Activated naive CD4-positive, alpha-beta T cell (primary cell): ENCODE data around the gene FCAR.
"Not testable (repeated sequence)": the region's sequence is repeated elsewhere in the genome, so short reads cannot be mapped to it uniquely, and the experiment has no call there.

Experiments
- DNase-seq, 4 experiments: peaks; one replicate each; lab custom pipeline; 2025; lab: John Stamatoyannopoulos, UW

FCAR gene

DNA sequence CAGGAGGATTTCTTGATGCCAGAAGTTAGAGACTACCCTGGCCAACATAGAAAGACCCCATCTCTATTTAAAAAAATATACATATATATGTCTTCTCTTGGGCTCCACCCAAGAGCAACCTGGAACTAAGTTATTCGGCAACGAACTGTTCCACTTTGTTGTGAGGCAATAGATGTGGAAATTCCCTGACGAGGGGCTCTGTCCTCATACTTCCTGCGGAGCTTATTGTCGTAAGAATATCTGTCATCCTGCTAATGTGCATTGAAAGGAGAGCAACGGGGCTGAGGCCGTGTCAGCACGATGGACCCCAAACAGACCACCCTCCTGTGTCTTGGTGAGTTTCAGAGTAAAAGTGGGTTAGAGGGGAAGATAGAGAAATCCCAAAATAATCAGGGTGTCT is at the start of gene FCAR:
Gene FCAR (plus strand): TSS at position 246 of the 400 bp plus-strand sequence. CDS start 55 bp downstream, at position 301.
- DNase-seq = no peak

DNA sequence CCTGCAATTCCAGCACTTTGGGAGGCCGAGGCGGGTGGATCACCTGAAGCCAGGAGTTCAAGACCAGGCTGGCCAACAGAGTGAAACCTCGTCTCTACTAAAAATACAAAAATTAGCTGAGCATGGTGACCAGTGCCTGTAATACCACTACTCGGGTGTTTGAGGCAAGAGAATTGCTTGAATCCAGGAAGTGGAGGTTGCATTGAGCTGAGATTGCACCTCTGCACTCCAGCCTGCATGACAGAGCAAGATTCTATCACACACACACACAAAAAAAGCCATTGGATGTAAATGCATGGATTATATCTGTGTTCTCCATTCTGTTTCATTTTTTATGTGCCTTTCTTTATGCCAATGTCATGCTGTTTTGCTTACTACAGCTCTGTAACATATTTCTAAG is 49.6 kb upstream of the FCAR start:
- DNase-seq = not testable (repeated sequence)

DNA sequence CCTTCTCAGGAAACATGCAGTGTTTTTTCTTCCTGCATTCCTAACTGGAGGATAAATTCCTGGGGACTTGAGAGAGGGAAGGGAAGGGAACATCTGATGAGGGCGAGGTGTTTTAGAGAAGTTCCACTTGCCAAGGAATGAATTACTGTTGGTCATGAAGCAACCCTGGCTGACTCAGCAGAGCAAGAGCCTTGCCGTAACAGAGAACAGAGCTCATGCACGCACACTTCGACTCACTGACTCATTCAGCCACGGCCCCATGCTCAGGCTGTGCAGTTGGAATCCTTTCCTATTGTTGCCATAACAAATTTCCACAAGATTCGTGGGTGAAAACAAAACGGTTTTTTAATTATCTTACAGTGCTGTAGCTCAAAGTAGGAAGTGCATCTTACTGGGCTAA is 48.7 kb upstream of the FCAR start:
- not testable (repeated sequence) for DNase-seq

- not testable (repeated sequence) for DNase-seq
Measured at GRCh38 chr19:54828064-54828463, 46.0 kb upstream of the FCAR start.

GRCh38 chr19:54832496-54832895 is 41.5 kb upstream of the FCAR start, which contains the start of gene KIR2DS4:
TSS of gene KIR2DS4 (plus strand) at chr19:54832676.
- DNase-seq = not testable (repeated sequence)

DNA sequence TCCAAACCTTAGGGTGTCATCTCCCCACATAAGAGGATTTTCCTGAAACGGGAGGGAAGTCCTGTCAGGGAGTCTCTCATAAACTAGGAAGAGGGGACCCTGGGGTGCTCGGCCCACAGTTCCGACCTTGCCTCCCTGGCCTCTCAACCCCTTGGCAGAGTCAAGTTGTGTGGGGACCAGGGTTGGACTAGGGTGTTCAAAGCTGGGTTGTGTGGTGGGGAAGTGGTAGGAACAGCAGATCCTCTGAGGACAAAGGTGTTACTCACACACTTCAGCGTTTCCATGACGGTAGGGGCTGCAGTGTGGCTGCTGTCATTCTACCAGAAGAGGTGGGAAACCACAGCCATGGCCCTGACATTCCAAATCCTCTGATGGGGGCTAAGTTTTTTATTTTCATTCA is 38.9 kb upstream of the FCAR start:
- DNase-seq = not testable (repeated sequence)

- not testable (repeated sequence) for DNase-seq
Measured at GRCh38 chr19:54837522-54837921, 36.5 kb upstream of the FCAR start.

GRCh38 chr19:54843171-54843570 is 30.9 kb upstream of the FCAR start:
- not testable (repeated sequence) for DNase-seq

GRCh38 chr19:54850061-54850640 is 23.9 kb upstream of the FCAR start, which contains the start of gene KIR3DL2:
TSS of gene KIR3DL2 (plus strand) at chr19:54850443. CDS start at chr19:54850476, 33 bp downstream.
- not testable (repeated sequence) for DNase-seq

DNA sequence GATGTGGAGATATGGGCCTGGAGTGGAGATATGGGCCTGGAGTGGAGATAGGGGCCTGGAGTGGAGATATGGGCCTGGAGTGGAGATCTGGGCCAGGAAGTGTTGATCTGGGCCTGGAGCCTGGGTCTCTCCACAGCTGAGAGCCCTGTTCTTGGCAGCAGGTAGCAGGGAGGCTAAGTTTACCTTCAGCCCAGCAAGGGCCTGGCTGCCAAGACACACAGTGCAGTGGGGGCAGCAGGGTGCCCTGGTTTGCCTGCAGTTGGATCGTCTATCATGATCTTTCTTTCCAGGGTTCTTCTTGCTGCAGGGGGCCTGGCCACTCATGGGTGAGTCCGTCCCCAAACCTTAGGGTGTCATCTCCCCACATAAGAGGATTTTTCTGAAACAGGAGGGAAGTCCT is 23.1 kb upstream of the FCAR start:
- DNase-seq = no peak

DNA sequence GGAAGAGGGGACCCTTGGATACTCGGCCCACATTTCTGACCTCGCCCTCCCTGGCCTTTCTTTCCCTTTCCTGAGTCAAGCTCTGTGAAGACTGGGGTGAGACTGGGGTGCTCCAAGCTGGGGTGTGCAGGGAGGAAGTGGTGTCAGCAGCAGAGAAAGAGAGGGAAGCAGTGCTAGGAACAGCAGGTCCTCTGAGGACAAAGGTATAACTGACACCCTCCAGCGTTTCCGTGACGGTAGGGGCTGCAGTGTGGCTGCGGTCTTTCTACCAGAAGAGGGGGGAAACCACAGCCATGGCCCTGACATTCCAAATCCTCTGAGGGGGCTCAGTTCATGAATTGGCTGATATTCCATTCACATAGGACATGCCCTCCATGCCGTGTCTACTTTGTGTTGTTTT is 22.7 kb upstream of the FCAR start:
- DNase-seq = no peak

GRCh38 chr19:54855241-54855640 is 18.8 kb upstream of the FCAR start:
- not testable (repeated sequence) for DNase-seq

GRCh38 chr19:54858476-54858875 is 15.6 kb upstream of the FCAR start:
- DNase-seq = not testable (repeated sequence)

DNA sequence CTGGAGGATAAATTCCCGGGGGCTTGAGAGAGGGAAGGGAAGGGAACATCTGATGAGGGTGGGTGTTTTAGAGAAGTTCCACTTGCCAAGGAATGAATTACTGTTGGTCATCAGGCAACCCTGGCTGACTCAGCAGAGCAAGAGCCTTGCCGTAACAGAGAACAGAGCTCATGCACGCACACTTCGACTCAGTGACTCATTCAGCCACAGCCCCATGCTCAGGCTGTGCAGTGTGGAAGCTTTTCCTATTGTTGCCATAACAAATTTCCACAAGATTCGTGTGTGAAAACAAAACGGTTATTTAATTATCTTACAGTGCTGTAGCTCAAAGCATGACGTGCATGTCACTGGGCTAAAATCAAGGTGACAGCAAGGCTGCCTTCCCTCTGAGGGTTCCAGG is 14.6 kb upstream of the FCAR start:
- DNase-seq = not testable (repeated sequence)

DNA sequence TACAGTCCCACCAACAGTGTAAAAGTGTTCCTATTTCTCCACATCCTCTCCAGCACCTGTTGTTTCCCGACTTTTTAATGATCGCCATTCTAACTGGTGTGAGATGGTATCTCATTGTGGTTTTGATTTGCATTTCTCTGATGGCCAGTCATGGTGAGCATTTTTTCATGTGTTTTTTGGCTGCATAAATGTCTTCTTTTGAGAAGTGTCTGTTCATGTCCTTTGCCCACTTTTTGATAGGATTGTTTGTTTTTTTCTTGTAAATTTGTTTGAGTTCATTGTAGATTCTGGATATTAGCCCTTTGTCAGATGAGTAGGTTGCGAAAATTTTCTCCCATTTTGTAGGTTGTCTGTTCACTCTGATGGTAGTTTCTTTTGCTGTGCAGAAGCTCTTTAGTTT is 10.6 kb upstream of the FCAR start:
- DNase-seq = not testable (repeated sequence)

GRCh38 chr19:54871696-54872095 is 2.3 kb upstream of the FCAR start:
- DNase-seq = no peak

- no peak for DNase-seq
Measured at GRCh38 chr19:54875506-54875905, 1.5 kb downstream of the FCAR start.

DNA sequence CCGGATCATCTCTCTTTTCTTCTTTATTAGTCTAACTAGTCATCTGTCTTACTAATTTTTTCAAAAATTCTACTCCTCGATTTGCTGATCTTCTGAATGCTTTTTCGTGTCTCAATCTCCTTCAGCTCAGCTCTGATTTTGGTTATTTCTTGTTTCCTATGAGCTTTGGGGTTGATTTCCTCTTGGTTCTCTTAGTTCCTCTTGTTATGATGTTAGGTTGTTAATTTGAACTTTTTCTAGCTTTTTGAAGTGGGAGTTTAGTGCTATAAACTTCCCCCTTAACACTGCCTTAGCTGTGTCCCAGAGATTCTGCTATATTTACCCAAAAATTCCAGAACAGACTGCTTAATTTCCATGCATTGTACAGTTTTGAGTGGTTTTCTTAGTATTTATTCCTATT is 3.4 kb downstream of the FCAR start:
- DNase-seq = no peak

DNA sequence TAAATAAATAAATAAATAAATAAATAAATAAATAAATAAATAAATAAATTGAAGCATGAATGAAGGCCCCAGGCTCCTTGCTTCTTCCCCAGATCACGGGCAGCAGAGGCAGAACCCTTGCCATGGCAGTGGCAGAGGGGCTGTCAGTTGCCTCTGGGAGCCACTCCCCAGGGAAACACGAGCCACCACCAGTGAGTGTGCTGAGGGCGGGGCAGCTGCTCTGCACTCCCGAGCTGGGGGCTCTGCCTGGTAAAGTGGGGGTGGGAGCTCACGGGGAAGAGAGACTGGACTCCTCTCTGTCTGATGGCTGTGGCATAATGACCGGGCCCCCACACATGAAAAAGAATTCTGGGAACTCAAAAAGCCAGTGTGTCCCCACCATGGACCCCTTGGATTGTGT is 7.8 kb downstream of the FCAR start:
- no peak for DNase-seq

DNA sequence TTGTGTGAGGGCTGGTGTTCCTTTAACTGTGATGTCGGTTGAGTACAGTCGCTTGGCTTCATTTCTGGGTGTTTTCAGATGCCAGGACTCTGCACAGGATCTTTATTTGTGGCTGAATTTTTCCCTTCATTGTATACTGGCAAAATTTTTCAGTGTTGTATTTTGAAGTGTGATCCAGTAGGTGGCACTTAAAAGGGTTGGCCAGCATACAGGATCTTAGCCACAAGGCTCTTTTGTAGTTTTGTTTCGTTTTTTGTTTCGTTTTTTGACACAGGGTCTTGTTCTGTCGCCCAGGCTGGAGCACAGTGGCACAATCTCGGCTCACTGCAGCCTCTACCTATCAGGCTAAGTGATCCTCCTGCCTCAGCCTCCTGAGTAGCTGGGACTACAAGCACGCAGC is 8.7 kb downstream of the FCAR start:
- DNase-seq = no peak

GRCh38 chr19:54883228-54883627 is 9.2 kb downstream of the FCAR start:
- DNase-seq = no peak

DNA sequence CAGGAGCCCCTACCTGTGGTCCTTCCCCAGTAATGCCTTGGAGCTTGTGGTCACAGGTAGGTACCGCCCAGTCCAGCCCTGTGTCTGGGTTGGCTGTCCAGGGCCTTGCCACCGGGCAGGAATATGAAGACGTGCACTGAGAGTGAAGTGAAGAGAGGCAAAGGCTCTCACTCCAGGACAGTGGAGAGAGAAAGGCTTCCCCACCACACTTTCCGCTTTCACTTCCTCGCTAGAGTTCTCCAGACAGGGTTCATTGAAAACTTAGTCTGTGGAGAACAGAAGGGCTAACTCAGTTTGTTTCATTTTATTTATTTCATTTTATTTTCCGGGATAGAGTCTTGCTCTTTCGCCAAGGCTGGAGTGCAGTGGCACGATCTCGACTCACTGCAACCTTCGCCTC is 14.2 kb downstream of the FCAR start:
- no peak for DNase-seq

- DNase-seq = no peak
Measured at GRCh38 chr19:54889566-54889965, 15.5 kb downstream of the FCAR start.

GRCh38 chr19:54893406-54893805 is 19.4 kb downstream of the FCAR start:
- no peak for DNase-seq
